DMS114 treated with DMSO at 0.1 percent for 48 hours (cell line): ENCODE results near the gene SLC43A2.
"Not testable (repeated sequence)": the region's sequence is repeated elsewhere in the genome, so short reads cannot be mapped to it uniquely, and the experiment has no call there.

Source experiments
- DNase-seq: peaks from one replicate; lab custom pipeline; 2025; ENCODE audit not compliant: unreplicated experiment; lab: John Stamatoyannopoulos, UW

The SLC43A2 gene

DNA sequence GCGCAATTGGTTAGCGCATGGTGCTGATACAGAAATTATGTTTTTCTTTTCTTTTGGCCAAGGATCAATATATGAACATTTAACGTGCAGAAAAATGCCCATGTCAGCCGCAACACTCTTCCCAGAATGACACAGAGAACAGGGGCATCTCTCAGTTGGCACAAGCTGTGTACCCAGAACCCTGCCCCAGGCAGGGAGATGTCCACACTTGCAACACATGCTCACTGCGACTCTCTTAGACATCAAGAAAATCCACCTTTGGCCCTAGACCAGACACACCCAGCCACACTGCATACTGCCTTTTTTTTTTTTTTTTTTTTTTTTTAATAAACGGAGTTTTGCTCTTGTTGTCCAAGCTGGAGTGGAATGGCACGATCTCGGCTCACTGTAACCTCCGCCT, 83.0 kb downstream of the SLC43A2 start:
- DNase-seq, result no peak

DNA sequence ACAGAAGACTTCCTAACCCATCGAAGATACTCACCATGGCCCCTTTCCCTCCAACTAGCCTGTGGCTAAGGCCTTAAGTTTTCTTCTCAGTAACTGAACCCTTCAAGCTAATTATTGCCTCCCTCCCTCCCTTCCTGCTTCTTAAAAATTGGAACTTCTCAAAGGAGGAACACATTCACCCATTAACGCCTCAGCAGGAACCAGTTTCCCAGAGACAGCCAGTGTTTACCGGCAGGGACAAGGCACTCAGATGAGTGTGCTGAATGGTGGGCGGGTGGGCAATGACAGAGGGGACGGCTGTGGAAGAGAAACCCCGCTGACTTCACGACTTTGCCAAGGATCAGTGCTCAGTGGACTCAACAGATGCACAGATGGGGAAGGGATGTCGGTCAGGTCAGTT, 86.3 kb downstream of the SLC43A2 start:
- DNase-seq, result no peak

DNA sequence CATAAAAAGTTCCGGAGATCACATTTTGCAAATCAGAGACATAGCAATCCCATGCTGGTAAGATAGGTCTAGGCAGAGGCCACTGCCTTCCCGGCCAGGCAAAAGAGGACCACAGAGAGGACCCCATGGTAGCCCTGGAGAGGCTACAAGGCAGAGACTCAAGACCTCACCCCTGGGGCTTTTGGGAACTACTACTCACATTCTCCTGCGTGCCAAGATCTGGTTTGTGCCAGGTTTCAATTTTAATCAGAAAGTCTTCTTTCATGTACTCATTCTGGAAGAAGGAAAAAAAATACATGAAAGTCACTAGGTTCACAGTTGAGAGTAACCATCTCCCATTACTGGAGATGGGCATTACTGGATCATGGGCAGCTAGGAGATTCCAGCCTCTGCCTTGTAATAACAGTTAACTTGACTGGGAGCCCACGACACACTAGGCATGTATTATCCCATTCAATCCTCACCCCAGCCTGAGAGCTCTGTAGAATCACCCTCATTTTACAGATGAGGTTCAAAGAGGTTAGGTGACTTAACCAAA, 87.2 kb downstream of the SLC43A2 start:
- DNase-seq, result no peak

DNA sequence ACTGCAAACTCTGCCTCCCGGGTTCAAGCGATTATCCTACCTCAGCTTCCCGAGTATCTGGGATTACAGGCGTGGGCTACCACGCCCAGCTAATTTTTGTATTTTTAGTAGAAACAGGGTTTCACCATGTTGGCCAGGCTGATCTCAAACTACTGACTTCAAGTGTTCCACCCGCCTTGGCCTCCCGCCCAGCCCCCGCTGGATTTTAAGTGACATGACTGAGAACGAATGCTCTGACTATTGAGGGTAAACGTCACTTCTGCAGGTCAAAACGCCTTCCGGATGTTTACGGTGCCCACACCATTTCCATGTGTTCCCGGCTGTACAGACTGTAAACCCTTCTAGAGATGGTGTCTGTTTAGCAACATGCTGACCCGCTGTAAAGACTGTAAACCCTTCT, 88.8 kb downstream of the SLC43A2 start:
- DNase-seq, result no peak

DNA sequence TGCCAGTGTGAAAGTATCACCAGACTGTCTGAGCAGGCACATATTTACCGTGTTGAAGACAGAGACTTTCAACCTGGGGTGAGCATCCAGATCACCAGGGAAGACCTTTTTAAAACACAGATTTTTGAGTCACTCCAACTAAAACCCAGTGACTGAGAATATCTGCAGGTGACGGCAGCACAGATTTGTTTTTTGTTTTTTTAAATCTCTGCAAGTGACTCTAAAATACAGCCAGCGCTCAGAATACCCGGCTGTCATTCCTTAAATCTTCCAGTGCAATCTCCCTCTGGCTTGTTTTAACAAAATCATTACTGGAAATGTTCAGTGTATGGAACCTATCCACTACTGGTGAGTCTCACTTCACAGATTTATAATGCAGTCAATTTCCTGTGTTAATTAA, 92.9 kb downstream of the SLC43A2 start:
- no peak for DNase-seq

DNA sequence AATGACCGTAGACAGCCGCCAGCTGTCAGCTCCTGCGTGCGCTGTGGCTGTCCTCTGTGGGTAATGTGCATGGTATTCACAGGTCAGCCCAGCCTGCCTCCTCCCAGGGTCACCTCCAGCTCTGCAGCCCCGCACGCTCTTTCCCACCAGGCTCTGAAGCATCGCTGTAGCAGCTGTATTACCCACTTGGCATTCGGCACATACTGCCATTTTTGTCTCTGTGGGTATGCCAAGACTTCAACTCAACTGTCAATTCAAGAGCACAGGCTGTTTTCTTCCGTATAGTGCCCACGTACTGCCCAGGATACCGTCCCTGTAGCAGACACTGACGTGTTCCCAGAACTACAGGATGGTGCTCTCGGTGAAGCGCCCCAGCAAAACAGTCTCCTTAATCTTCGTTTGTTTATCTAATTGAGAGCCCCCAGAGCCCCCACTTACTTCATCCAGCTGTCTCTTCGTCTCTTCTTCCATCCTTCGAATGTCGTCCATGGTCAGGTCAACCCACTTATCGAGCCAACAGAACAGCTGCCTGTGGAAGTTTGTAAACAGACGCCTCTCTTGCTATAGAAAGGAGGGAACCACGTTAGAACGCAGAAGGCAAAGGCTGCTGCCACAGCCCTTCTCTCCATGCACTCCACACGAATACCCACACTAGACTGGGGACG, 94.8 kb downstream of the SLC43A2 start:
- DNase-seq, result no peak

DNA sequence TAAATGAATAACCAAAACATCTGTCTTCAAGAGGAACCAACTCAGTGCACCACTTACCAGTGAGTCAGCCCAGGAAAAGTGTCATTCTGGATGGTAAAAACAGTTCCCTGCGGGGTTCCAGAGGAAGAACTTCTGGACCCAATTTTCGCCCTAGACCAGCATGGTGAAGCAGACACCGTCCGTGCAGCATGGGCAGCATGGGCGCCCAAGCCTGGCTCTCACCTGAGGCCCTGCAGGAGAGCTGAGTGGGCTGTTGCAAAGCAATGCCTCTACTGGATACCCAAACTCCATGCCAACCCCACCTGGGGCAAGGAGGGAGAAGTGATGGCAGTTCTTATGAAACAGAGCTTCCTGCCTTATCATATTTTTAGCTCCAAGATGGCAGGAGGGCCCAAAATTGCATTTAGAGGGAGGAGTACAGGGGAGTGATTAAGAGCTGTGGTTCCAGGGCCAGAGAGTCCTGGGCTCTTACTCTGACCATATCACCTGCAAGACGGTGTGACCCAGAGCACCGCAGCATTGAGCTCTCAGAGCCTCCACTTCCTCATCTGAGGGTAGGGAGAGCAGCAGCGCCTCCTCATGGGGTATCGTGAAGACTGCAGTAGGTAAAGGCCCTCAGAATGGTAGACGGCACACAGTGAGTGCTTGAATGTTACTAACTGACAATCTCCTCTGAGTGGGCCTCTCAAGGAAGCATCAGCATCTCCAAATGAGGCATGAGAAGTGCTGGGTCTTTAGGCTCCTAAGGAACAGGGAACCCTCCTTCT, 95.6 kb downstream of the SLC43A2 start:
- DNase-seq, result no peak

DNA sequence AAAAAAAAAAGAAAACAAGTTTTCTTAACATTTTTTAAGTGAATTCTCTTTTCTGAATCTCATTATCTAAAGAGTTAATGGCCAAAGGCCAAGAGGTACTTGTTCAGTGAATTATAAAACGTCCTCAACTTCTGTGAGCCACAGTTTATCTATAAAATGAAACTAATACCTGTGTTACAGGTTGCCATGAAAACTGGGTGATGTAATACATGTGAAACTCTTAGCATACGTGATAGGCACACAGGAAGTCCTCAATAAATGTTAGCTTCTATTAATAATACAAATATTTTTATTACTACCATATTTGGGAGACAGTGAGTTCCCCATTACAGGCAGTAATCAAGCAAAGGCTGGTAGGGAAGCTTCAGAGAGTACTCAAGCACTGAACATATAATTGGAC, 98.8 kb downstream of the SLC43A2 start:
- DNase-seq, result no peak

DNA sequence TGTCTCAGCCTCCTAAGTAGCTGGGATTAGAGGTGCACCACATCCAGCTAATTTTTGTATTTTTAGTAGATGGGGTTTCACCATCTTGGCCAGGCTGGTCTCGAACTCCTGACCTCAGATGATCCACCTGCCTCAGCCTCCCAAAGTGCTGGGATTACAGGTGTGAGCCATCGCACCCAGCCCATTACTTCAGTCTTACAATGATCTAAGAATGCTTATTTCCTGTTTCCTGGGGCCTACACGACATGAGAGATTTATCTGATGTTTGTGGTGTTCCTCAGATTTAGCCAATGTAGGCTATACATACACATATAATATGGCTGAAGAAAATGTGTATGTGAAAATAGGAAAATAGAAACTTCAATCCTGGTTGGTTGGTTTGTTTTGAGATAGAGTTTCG, 101.8 kb downstream of the SLC43A2 start:
- DNase-seq, result not testable (repeated sequence)

DNA sequence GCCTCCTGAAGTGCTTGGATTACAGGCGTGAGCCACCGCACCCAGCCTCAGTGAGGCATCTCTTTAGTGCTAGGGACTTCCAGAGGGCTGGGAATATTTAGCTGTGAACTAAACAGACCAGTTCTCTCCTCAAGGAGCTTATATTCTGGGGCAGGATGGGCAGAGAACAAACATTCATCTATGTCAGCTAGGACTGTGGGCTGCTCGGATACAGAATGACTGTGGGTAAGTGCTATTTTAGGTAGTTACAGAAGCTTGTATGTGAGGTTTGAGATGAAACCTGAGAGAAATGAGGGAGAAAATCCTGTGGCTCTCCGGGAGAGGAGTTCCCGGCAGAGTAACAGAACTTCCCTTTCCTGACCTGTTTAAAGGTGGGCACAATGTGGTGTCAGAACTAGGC, 106.0 kb downstream of the SLC43A2 start:
- no peak for DNase-seq

DNA sequence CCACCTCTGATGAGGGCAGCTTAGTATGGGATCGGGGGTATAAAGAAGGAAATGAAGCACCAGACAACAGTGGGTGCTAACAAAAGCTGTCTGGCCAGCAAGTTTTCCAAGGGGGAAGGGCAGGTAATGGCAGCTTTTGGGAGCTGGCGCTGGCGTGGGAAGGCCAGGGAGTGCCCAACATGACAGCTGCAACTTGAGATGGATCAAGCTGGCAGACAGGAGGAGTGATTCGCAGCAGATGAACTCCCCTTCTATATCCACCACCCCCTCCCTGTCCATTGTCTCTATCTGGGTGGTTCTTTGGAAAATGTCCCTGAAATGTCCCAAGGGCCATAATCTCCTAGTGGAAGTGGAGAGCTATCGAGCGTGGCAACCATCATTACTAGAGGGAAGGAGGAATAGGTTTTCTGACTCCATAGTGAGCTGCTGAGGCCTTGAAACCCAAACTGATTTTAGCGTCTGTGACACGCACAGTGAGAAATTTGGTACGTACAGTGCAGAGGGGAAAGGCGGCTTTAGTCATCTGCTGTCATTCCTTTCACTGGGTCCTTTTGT, 107.5 kb downstream of the SLC43A2 start:
- DNase-seq, result no peak

DNA sequence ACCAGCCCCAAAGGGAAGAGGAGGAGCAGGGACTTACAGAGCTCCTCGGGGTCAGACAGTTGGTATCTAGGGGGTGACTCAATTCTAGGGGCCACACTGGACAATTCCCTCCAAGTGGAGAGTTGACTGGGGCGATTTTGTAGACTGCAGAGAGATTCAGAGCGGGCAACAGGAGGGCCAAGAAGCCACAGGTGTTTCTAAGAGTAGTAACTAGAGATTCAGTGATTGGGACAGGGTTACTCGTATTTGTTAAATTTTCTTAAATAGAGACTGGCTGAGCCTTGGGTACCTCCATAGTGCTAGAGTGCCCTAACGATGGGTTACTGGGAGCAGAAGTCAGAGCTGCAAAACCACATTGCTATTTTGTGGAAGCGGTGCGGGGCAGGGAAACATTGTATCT, 109.0 kb downstream of the SLC43A2 start:
- DNase-seq, result no peak
